Psoas muscle (tissue), 8 donors: Measurements from ENCODE around the gene RNASE7. TPM values are rescaled to one million over a fixed set of nuclear protein-coding genes. Genes with fewer than 3 reads are reported as not detected.

ENCODE experiments used
- ATAC-seq, 4 donors: fragments of 200-7000 bp; cut with Tn5 transposase; one replicate each; pipeline ENCODE4 v1.9.1; 2020; ENCODE audit warnings: moderate library complexity in 3 of 4, mild to moderate bottlenecking in 2 of 4
- DNase-seq, 2 donors: peaks; one replicate each; pipeline ENCODE4 v3.0.0-alpha.2; 2020
- H3K27ac ChIP-seq: fragments of 200-600 bp; one replicate; pipeline ENCODE4 v1.8.0; 2022
- H3K27me3 ChIP-seq, 3 donors: fragments of 200-600 bp in 1 of 3; one replicate each; pipeline versions ENCODE4 v1.6.1 to v1.8.0; 2013 to 2022; ENCODE audit warnings: low read length in 2 of 3, mild to moderate bottlenecking in 2 of 3, moderate library complexity in 1 of 3; ENCODE audit not compliant: insufficient read depth in 3 of 3
- H3K36me3 ChIP-seq, 2 donors: fragments of 200-600 bp in 1 of 2; one replicate each; pipeline versions ENCODE4 v1.6.1 to v1.8.0; 2013 to 2022; ENCODE audit warnings: low read depth in 1 of 2, mild to moderate bottlenecking in 1 of 2, moderate library complexity in 1 of 2; ENCODE audit not compliant: insufficient read depth in 1 of 2
- H3K4me1 ChIP-seq: fragments of 200-600 bp; one replicate; pipeline ENCODE4 v1.8.0; 2022
- H3K4me3 ChIP-seq: fragments of 200-600 bp; one replicate; pipeline ENCODE4 v1.8.0; 2022; ENCODE audit warnings: mild to moderate bottlenecking
- H3K9me3 ChIP-seq: fragments of 200-600 bp; one replicate; pipeline ENCODE4 v1.8.0; 2022
- WGBS, 3 donors: extraction: QIAGEN DNeasy Blood & Tissue Kit; methylation state at CpG; one replicate each; pipeline versions ENCODE4 v1.1.6 to v1.1.7; 2013; 5-methylcytosine and 5-hydroxymethylcytosine counted together
- intact Hi-C, 2 donors: fragments of 100-400 bp; cut with DNase I; formaldehyde crosslinking; loops; one replicate each; pipeline versions ENCODE4 v1.11.0 to v1.14.2; 2022
- polyA plus RNA-seq, 3 donors: library from polyadenylated mRNA; stranded (reverse); fragments of 200-250 nt; gene quantifications; one replicate each; pipeline ENCODE4 v1.2.3, GENCODE V29; 2013
- total RNA-seq, 4 donors: library from RNA; stranded (reverse); fragmentation: NEBNext Ultra II Directional in 2 of 4; extraction: Animal tissue kit (Norgen Biotek cat#: 25700) in 2 of 4; gene quantifications; one replicate each; pipeline versions ENCODE4 v1.2.1 to v1.2.4, GENCODE V29; 2021 to 2023
- TF ChIP-seq, protein P1 (sequence below): fragments of 200-600 bp; IDR thresholded peaks from one replicate; pipeline ENCODE4 v1.8.0; 2022; ENCODE audit warnings: antibody characterized with exemption
- donor health status: healthy with polysubstance abuse.
- donor health status: DM: no; HTN: no; CAD: no; lungs with moderate emphysema.
- donor health status: Bipolar disorder and iron deficiency.
- donor health status: healthy.
- donor health status: DM: yes; HTN: yes; CAD: no.
- donor health status: DM: no; HTN: no; CAD: no.
- donor health status: DM: no; HTN: no; CAD: no.
- donor health status: DM: yes; HTN: yes; CAD: no.

Gene RNASE7
- total and polyA plus RNA-seq, 7 donors, result 0.15 to 1.9 (median 0.38) TPM; not detected in 1

DNA sequence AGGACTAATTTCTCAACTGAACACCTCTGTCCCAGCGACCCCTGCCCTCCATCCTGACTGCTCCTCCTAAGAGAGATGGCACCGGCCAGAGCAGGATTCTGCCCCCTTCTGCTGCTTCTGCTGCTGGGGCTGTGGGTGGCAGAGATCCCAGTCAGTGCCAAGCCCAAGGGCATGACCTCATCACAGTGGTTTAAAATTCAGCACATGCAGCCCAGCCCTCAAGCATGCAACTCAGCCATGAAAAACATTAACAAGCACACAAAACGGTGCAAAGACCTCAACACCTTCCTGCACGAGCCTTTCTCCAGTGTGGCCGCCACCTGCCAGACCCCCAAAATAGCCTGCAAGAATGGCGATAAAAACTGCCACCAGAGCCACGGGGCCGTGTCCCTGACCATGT, 756 bp downstream of the RNASE7 start:
- Histone ChIP-seq H3K27me3 (no peaks in the 10 kb centered on the region), H3K4me3 (no peak overlapping the region), H3K36me3 (no peaks in the 10 kb centered on the region), H3K4me1 (peaks cover 73% of the 10 kb centered on the region), H3K27ac (peak overlapping the region; percentile 73), H3K9me3 (no peaks in the 10 kb centered on the region)
- peak in 1 of 2 donors; percentile 52 for DNase-seq
- no peak for ATAC-seq
- intact Hi-C loops, result loop anchor here (5.0 kb wide), 2 partner anchors 186 to 346 kb away; no protein-coding TSS in a partner anchor
- TF ChIP-seq, protein P1, sequence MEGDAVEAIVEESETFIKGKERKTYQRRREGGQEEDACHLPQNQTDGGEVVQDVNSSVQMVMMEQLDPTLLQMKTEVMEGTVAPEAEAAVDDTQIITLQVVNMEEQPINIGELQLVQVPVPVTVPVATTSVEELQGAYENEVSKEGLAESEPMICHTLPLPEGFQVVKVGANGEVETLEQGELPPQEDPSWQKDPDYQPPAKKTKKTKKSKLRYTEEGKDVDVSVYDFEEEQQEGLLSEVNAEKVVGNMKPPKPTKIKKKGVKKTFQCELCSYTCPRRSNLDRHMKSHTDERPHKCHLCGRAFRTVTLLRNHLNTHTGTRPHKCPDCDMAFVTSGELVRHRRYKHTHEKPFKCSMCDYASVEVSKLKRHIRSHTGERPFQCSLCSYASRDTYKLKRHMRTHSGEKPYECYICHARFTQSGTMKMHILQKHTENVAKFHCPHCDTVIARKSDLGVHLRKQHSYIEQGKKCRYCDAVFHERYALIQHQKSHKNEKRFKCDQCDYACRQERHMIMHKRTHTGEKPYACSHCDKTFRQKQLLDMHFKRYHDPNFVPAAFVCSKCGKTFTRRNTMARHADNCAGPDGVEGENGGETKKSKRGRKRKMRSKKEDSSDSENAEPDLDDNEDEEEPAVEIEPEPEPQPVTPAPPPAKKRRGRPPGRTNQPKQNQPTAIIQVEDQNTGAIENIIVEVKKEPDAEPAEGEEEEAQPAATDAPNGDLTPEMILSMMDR, result no peak
- WGBS, 3 donors, result 27 to 34% (median 27%) methylated on average over 8 of the region's 8 CpGs

DNA sequence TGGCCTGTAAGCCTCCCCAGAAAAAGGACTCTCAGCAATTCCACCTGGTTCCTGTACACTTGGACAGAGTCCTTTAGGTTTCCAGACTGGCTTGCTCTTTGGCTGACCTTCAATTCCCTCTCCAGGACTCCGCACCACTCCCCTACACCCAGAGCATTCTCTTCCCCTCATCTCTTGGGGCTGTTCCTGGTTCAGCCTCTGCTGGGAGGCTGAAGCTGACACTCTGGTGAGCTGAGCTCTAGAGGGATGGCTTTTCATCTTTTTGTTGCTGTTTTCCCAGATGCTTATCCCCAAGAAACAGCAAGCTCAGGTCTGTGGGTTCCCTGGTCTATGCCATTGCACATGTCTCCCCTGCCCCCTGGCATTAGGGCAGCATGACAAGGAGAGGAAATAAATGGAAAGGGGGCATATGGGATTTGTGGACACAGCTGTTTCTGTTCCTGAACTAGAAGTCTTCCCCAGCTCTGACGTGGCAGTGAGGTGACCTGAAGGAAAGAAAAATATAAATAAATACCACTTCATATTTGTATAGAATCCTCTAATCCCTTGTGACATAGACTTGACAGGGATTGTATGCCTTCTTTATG, 1.3 kb downstream of the RNASE7 start:
- intact Hi-C loops, result loop anchor here (5.0 kb wide), 2 partner anchors 186 to 346 kb away; no protein-coding TSS in a partner anchor
- Histone ChIP-seq H3K4me1 (peaks cover 73% of the 10 kb centered on the region), H3K27ac (peak overlapping the region; percentile 73), H3K9me3 (no peaks in the 10 kb centered on the region), H3K36me3 (no peaks in the 10 kb centered on the region), H3K4me3 (no peak overlapping the region), H3K27me3 (no peaks in the 10 kb centered on the region)
- WGBS, 3 donors, result 9 to 23% (median 12%) methylated on average over 2 of the region's 2 CpGs
- DNase-seq, result no peak
- ATAC-seq, result no peak
- TF ChIP-seq, protein P1, result no peak

DNA sequence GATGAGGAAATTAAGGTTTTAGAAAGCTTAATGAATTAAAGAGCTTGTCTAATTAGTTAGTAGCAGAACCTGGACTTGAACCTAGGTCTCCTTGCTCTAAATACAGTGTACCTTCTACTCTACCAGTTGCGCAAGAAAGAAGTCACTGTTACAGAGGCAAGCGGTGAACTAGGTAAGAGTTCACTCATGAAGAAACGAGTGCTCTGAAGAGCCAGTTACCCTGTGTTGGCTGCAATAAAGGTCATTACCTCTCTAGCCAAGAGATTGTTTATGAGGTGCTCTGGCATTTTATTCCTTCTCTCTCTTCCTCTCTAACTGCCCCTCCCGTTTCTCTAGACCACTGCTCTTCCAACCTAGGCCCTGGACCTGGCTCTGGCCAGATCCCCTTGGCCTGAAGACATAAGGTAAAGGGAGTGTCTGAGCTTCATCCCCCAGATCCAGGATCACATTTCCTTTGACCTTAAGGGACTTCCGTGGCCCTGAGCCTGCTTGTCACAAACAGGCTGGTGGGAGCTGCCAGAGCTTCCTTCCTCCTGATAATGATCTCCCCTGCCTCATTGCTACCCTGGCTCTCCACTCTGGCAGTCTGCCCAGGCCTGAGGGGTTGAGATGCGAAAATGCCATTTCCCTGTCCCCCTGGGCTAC, 1.9 kb downstream of the RNASE7 start:
- ATAC-seq, result peak in 3 of 4 donors; percentile 9 to 58 (median 48)
- peak; percentile 35 to 73 for DNase-seq
- H3K4me1 ChIP-seq, result peaks cover 70% of the 10 kb centered on the region
- TF ChIP-seq, protein P1, result no peak
- H3K27me3 ChIP-seq, result no peaks in the 10 kb centered on the region
- 13 to 15% (median 14%) methylated on average over 6 of the region's 6 CpGs for WGBS, 3 donors
- H3K27ac ChIP-seq, result peak overlapping the region; percentile 73
- H3K9me3 ChIP-seq, result no peaks in the 10 kb centered on the region
- intact Hi-C loops, result loop anchor here (5.0 kb wide), 2 partner anchors 187 to 347 kb away; no protein-coding TSS in a partner anchor
- H3K36me3 ChIP-seq, result no peaks in the 10 kb centered on the region
- no peak overlapping the region for H3K4me3 ChIP-seq

DNA sequence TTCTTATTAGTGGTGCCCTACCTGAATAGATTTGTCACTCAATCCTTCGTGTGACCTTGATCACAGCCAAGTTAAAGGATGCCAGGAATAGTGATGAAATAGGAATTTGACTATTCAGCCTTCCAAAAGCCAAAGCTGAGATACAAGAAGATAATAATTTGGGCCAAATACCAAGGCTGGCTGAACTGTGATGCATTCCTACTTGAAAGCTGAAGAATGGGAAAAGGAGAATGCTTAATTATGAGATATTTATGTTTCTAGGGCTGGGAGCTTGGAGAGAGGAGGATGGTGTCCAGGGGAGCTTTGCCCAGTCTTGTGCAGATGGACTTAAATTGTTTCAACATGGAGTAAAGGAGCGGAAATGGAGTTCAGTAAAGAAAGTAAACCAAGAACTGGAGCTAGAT, 5.2 kb downstream of the RNASE7 start:
- intact Hi-C loops, result no loop called here
- DNase-seq (no peak), ATAC-seq (peak in 3 of 4 donors; percentile 37 to 59 (median 44))
- Histone ChIP-seq H3K27me3 (no peaks in the 10 kb centered on the region), H3K4me3 (no peak overlapping the region), H3K36me3 (no peaks in the 10 kb centered on the region), H3K4me1 (peaks cover 42% of the 10 kb centered on the region), H3K9me3 (no peaks in the 10 kb centered on the region), H3K27ac (peak overlapping the region; percentile 70)
- TF ChIP-seq, protein P1, result no peak
- 29 to 30% (median 29%) methylated on average over 2 of the region's 2 CpGs for WGBS, 3 donors
